NB4 (cell line): ENCODE data around the gene ACSL6.

ENCODE experiments used
- MYC ChIP-seq: IDR thresholded peaks from 2 replicates; pipeline ENCODE4 v1.6.1; 2011; ENCODE audit warnings: low read depth, low read length
- POLR2A ChIP-seq: IDR thresholded peaks from 2 replicates; pipeline ENCODE4 v1.6.1; 2011; ENCODE audit warnings: mild to moderate bottlenecking; ENCODE audit not compliant: insufficient read length; ENCODE audit errors: extremely low read depth
- TF ChIP-seq, protein P1 (sequence below): IDR thresholded peaks from one replicate; pipeline ENCODE4 v1.5.1; 2012; ENCODE audit warnings: low read depth, low read length
- TF ChIP-seq, protein P2 (sequence below): IDR thresholded peaks from 2 replicates; pipeline ENCODE4 v1.6.1; 2011; ENCODE audit warnings: low read depth, low read length

DNA sequence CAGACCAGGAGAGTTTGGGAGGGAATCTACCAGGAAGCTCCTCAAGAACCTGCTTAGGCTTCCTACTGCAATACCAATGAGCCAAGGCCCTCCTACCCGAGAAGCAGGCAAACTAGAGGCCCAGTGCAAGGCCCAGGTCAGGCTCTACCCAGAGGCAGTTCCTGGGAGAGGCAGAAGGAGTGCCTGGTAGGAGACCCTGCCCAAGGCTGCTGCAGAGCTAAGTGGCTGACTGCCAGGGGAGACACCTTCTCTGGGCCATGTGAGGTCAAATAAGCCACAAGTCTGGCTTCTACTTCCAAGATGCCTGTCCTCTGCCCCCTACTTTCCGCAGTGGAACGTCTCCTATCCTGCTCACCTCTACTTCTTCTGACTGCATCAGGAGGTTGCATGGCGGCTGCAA is 17.8 kb downstream of the ACSL6 start:
- TF ChIP-seq, protein P1, sequence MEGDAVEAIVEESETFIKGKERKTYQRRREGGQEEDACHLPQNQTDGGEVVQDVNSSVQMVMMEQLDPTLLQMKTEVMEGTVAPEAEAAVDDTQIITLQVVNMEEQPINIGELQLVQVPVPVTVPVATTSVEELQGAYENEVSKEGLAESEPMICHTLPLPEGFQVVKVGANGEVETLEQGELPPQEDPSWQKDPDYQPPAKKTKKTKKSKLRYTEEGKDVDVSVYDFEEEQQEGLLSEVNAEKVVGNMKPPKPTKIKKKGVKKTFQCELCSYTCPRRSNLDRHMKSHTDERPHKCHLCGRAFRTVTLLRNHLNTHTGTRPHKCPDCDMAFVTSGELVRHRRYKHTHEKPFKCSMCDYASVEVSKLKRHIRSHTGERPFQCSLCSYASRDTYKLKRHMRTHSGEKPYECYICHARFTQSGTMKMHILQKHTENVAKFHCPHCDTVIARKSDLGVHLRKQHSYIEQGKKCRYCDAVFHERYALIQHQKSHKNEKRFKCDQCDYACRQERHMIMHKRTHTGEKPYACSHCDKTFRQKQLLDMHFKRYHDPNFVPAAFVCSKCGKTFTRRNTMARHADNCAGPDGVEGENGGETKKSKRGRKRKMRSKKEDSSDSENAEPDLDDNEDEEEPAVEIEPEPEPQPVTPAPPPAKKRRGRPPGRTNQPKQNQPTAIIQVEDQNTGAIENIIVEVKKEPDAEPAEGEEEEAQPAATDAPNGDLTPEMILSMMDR = no peak
- no peak for TF ChIP-seq POLR2A
- TF ChIP-seq, protein P2, sequence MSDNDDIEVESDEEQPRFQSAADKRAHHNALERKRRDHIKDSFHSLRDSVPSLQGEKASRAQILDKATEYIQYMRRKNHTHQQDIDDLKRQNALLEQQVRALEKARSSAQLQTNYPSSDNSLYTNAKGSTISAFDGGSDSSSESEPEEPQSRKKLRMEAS = no peak
- no peak for TF ChIP-seq MYC
